GM12892 (cell line): Measurements from ENCODE around the gene PDZD2.

ENCODE experiments used
- POLR2A ChIP-seq: IDR thresholded peaks from 2 replicates; pipeline ENCODE4 v1.6.1; 2011; ENCODE audit warnings: low read depth, low read length, control low read depth
- POLR2AphosphoS5 ChIP-seq: IDR thresholded peaks from 2 replicates; pipeline ENCODE4 v1.6.1; 2011; ENCODE audit warnings: low read depth, low read length, control low read depth
- TAF1 ChIP-seq: IDR thresholded peaks from 2 replicates; pipeline ENCODE4 v1.6.1; 2011; ENCODE audit warnings: low read depth, mild to moderate bottlenecking, control low read depth, low read length, borderline replicate concordance

GRCh38 chr5:31743678-31744077 is 104.7 kb downstream of the PDZD2 start:
- TF ChIP-seq POLR2A (no peak), POLR2AphosphoS5 (no peak), TAF1 (no peak)
